Aortic smooth muscle cell (primary cell): ENCODE data around the gene LUC7L2. TPM values are rescaled to one million over a fixed set of nuclear protein-coding genes. Genes with fewer than 3 reads are reported as not detected.

ENCODE experiments used
- total RNA-seq: library from RNA; depleted of rRNA; stranded (reverse); fragments of >200 nt; gene quantifications from 2 replicates; pipeline ENCODE4 v1.2.3, GENCODE V29; 2014

Gene LUC7L2, protein sequence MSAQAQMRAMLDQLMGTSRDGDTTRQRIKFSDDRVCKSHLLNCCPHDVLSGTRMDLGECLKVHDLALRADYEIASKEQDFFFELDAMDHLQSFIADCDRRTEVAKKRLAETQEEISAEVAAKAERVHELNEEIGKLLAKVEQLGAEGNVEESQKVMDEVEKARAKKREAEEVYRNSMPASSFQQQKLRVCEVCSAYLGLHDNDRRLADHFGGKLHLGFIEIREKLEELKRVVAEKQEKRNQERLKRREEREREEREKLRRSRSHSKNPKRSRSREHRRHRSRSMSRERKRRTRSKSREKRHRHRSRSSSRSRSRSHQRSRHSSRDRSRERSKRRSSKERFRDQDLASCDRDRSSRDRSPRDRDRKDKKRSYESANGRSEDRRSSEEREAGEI
- total RNA-seq = 39.5 and 50.3 TPM in 2 replicates

DNA sequence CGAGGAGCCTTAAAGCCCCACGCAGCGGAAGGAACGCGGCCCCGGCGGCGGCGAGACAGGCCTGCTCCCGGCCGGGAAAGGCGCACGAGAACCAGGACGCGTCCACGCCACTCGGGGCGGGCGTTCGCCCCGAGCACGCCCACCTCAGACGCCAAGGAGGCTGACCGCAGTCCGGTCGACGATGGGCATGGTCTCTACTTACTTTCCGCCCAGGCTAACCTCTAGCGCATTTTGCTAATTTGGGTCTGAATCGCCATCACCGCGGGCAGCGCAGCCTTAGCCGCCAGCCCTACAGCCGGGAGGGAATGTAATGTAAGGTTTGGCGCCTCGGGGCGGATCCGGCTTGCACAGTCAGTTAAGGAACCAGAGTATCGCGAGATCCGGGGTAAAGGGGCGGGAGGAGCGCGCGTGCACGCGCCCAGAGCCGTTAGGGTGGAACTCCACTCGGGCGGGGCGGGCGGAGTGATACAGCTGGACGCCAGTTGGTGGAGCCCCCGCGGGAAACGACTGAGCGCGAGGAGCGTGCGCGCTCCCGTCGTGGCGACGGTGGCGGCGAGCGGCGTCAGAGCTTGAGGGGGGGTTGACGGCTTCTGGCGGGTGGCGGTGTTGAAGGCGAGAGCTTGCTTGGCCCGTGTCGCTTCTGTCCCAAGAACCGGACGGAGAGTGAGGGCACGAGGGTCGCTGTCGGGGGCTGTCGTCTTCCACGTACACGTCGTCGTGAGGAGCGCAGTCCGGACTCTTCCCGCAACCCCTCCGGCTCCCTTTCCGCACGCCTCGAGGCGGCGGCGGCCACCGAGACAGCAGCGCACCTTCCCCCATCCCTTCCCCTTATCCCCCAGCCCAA is at the start of gene LUC7L2:
Gene LUC7L2 (plus strand): TSS at position 529 of the 844 bp plus-strand sequence. CDS start 368 bp downstream, outside the sequence.

DNA sequence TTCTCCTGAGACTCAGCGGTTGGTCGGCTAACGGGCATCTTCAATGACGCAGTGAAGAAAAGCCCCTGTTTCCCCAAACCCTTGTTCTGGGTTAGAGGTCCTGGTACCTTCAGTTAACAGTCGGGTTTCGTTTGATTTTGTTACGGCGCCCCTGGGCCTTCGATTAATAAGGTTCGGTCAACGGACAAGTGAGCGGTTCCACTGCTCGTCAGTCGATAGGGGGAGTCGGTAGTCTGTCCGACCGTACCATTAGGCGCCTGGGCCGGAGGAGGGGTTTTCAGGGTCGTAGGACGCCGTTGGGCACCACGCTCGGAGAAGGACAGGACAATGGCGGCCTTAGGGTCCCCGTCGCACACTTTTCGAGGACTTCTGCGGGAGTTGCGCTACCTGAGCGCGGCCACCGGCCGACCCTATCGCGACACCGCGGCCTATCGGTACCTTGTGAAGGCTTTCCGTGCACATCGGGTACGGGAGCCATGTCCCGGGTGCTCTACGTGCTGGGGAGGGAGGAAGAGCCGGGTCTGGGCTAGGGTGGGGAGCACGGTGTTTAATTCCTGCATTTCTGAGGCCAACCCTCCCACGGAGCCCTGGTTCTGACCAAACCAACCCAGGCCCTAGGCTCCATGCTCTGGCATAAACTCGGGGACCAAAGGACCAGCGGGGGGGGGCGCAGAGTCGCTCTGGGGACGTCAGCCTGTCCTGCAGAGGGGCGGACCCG is 18.5 kb upstream of the LUC7L2 start, which contains the start of gene FMC1:
Gene FMC1 (plus strand): TSS at position 280 of the 718 bp plus-strand sequence. CDS start 48 bp downstream, at position 328.

Other genes with a start within 250 kb of the LUC7L2 start
- 3.7 and 6.4 TPM in 2 replicates for gene UBN2, start 128.7 kb upstream of the LUC7L2 start, total RNA-seq
- 8.8 and 11.8 TPM in 2 replicates for gene FMC1, start 18.6 kb upstream of the LUC7L2 start, total RNA-seq
- gene KLRG2, start 123.8 kb downstream of the LUC7L2 start, total RNA-seq = under 0.01 and 0.12 TPM in 2 replicates
- not detected in 2 replicates for gene CLEC2L, start 163.8 kb downstream of the LUC7L2 start, total RNA-seq